ENCODE results near the gene TNNI2. TPM values are rescaled to one million over a fixed set of nuclear protein-coding genes. Genes with fewer than 3 reads are reported as not detected.
A peak's percentile ranks its signal among the peaks of the same experiment; 100 is the strongest.

The TNNI2 gene
- total and polyA plus RNA-seq, 2 donors (not counting 3 experiments of a cell fraction or from before 2014, with no cell fraction given) = not detected

DNA sequence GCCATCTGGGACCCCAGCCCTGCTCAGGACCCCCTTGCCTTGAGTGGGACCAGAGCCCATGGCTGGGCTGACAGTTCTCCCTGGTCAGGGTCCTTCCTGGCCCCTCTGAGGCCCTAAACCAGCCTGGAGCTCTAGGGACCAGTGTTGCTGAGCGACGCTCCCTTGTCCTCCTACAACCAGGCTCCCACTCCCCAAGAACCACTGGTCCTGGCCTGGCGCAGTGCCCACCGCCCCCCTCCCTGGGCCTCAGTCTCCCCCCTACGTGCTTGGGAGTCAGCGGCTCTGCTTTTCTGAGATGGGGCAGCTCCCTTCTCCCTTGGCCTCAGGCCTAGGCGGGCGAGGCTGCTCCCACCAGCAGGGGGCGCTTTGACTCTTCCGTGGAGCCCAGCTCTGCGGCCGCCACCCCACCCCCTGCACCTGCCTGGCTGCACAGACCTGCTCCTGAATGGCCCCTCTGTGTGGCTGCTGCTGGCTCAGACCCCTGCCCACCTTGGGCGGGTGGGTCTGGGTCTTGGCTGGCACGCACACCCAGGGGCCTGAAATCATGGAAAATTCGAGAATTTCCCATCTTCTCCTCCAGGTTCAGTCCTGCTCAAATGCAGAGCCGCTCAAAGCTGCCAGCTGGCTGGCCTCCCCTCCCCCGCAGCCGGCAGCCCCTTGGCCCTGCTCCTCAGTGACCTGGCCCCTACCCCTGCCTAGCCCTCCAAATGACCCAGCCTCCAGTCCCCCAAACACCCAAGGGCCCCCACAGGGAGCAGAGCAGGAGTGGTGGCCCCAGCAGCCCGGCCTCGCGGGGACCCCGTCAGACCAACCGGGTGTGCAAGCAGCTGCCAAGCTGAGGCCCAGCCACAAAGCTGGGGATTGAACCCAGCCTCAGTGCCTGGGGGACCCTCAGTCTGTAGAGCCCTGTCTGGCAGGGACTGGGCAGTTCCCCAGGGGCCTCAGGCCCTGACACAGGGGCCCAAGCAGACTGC, 43.8 kb downstream of the TNNI2 start:
- POLR2A ChIA-PET = interaction anchor here (0.8 kb wide), 1 partner anchor 29 kb away, joined by 3 read pairs; no protein-coding TSS in a partner anchor

More for the DNA sequence above, 43.8 kb downstream of the TNNI2 start:
- no peaks in the 10 kb centered on the region for H3K9me3 ChIP-seq (replicated peaks; ENCODE audit: control insufficient read depth, insufficient read depth, low read length)
- no peaks in the 10 kb centered on the region for H3K9me1 ChIP-seq (replicated peaks; ENCODE audit: control insufficient read depth, extremely low read depth, insufficient read depth, low read length)
- H3K4me3 ChIP-seq (replicated peaks in 1 of 3; ENCODE audit: insufficient read depth in 1 of 3, low read depth in 1 of 3, low read length in 3 of 3) = no peak overlapping the region
- CTCF ChIA-PET = interaction anchor here (0.6 to 3.7 kb wide), 75 partner anchors 9 to 641 kb away, joined by 3 to 262 read pairs (median 5); partner anchors contain the start of genes H19, IGF2, KRTAP5-6 and LSP1
- no peaks in the 10 kb centered on the region for H3K79me2 ChIP-seq (ENCODE audit: control insufficient read depth, insufficient read depth, low read length)
- FAIRE-seq (peak; percentile 86), DNase-seq (ENCODE audit: low read depth, low spot score) (peak; percentile 60)
- H2AFZ ChIP-seq (ENCODE audit: low read depth, low read length) = no peak overlapping the region
- BruUV-seq (replicated peaks) = no TSS peak
- H3K4me1 ChIP-seq (ENCODE audit: control insufficient read depth, extremely low read depth, insufficient read depth, low read length) = no peaks in the 10 kb centered on the region
- H3K4me2 ChIP-seq (ENCODE audit: insufficient read depth, low read length) = no peak overlapping the region
- no peak overlapping the region for H3K9ac ChIP-seq (replicated peaks; ENCODE audit: extremely low read depth, insufficient read depth, low read length)
- intact Hi-C loops (cut with micrococcal nuclease) = loop anchor here (1.0 kb wide), 2 partner anchors 45 to 269 kb away; no protein-coding TSS in a partner anchor
- no peaks in the 10 kb centered on the region for H4K20me1 ChIP-seq (replicated peaks; ENCODE audit: control insufficient read depth, extremely low read depth, insufficient read depth, low read length)
- dilution Hi-C loops (cut with MboI; ENCODE audit: extremely low pct_ligation_motif_present, low sequenced_read_pairs) = no loop called here
- H3K27ac ChIP-seq (ENCODE audit: insufficient read depth, low read depth, low read length) = no peak overlapping the region
- H3K36me3 ChIP-seq (ENCODE audit: control insufficient read depth in 2 of 2, extremely low read depth in 1 of 2, insufficient read depth in 2 of 2, low read length in 2 of 2) = no peaks in the 10 kb centered on the region
- no peaks in the 10 kb centered on the region for H3K27me3 ChIP-seq (ENCODE audit: control insufficient read depth in 2 of 2, insufficient read depth in 2 of 2, low read length in 2 of 2)
- TF ChIP-seq, protein P1, sequence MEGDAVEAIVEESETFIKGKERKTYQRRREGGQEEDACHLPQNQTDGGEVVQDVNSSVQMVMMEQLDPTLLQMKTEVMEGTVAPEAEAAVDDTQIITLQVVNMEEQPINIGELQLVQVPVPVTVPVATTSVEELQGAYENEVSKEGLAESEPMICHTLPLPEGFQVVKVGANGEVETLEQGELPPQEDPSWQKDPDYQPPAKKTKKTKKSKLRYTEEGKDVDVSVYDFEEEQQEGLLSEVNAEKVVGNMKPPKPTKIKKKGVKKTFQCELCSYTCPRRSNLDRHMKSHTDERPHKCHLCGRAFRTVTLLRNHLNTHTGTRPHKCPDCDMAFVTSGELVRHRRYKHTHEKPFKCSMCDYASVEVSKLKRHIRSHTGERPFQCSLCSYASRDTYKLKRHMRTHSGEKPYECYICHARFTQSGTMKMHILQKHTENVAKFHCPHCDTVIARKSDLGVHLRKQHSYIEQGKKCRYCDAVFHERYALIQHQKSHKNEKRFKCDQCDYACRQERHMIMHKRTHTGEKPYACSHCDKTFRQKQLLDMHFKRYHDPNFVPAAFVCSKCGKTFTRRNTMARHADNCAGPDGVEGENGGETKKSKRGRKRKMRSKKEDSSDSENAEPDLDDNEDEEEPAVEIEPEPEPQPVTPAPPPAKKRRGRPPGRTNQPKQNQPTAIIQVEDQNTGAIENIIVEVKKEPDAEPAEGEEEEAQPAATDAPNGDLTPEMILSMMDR (IDR thresholded peaks at IDR 0.05; ENCODE audit: extremely low read depth in 1 of 2, insufficient read depth in 1 of 2, low read depth in 1 of 2, low read length in 2 of 2) = peak; percentile 91 to 98
- TF ChIP-seq JUN (IDR thresholded peaks at IDR 0.05; ENCODE audit: borderline replicate concordance, insufficient read depth, insufficient read length, low read depth) = no peak
- no peak for TF ChIP-seq POLR2AphosphoS5 (IDR thresholded peaks at IDR 0.05; ENCODE audit: insufficient read depth, low read depth, low read length)
- TF ChIP-seq POLR2A (IDR thresholded peaks at IDR 0.05; ENCODE audit: low read depth, low read length) = no peak
- TF ChIP-seq FOS (IDR thresholded peaks at IDR 0.05; ENCODE audit: borderline replicate concordance, insufficient read depth, low read length) = no peak
- no peak for TF ChIP-seq EZH2 (IDR thresholded peaks at IDR 0.05; ENCODE audit: borderline replicate concordance, low read depth, low read length, severe bottlenecking)
- TF ChIP-seq GATA2 (IDR thresholded peaks at IDR 0.05; ENCODE audit: insufficient read depth, insufficient read length, low read depth, low read length) = no peak
